Right lung (tissue), 5 donors: Measurements from ENCODE around the gene SMG7. TPM values are rescaled to one million over a fixed set of nuclear protein-coding genes. Genes with fewer than 3 reads are reported as not detected.

Experiments used
- DNase-seq, 2 donors: peaks; one replicate each; pipeline ENCODE4 v3.0.0-alpha.2; 2013
- polyA plus RNA-seq, 5 donors: library from polyadenylated mRNA; unstranded; fragments of 120-200 nt; gene quantifications; one replicate each; pipeline versions ENCODE4 v1.2.1 to v1.2.3, GENCODE V29; 2013; ENCODE audit warnings: inconsistent platforms in 1 of 5, low replicate concordance in 1 of 5; ENCODE audit not compliant: insufficient read length in 5 of 5, insufficient read depth in 1 of 5

Gene SMG7
- polyA plus RNA-seq, 5 donors: 55.4 to 71.0 (median 67.0) TPM

DNA sequence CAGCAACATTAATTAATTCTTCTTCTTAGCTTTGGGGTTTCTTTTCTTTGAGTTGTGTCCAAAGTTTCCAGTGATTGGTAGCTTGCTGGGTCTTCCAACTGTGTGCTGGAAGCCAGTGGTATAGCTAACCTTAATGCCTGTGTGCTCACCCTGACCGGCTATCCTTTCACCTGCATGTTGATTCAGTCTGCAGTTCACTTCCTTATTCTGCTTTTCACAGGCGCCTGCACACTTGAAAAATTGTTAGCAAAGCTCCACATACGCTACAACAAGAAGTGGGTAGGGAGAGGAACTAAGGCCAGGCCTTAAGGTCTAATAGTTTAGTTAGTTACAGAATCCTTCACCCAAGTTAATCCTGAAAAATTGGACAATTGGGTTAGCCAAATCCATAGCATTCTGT lies 82.3 kb downstream of the SMG7 start:
- DNase-seq: no peak

DNA sequence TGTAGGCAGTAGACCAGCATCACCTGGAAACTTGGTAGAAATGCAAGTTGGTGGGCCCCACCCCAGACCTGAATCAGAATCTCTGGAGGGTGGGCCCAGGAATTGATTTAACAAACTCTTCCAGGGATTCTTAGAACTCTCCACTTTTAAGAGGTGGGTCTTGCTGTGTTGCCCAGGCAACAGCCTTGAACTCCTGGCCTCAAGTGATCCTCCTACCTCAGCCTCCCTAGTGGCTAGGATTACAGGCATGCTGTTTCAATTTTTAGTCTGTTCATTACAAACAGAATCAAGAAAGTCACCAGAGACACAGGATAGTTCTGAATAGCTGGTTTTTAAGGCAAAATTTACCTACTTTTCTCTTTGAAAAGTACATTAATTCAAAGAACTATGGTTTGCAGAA lies 86.8 kb downstream of the SMG7 start:
- DNase-seq: no peak

DNA sequence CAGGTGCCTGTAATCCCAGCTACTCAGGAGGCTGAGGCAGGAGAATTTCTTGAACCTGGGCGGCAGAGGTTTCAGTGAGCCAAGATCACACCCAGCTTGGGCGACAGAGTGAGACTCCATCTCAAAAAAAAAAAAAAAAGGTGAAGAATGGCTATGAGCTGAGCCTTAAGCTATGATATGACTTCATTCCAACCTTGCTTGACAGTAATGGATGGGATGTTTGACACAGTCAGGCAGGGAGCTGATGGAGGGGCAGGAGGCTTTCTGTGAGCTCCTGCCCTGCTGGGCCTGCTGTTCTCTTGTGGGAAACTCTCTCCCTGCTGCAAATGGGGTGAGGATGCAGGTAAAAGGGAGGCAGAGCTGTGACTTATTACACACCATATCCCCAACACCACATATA lies 90.4 kb downstream of the SMG7 start:
- DNase-seq: no peak

DNA sequence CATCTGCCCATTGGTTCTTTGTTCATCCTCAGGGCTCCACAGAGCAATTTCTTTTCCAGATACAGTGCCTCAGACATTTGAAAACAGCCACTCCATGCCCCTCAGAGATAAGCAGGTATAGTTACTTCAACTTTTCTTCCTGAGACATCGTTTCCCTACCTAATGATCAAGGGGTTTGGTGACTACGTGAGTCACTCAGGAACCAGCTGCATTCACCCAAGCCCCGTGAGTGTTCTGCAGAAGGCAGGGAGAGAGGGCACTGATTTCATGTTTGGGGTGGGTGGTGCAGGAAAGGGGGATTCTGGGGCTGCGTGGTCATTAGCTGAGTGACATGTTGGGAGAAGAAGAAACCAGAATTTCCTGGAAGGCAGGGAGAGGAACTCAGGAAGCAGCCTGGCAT lies 93.0 kb downstream of the SMG7 start:
- DNase-seq: no peak

DNA sequence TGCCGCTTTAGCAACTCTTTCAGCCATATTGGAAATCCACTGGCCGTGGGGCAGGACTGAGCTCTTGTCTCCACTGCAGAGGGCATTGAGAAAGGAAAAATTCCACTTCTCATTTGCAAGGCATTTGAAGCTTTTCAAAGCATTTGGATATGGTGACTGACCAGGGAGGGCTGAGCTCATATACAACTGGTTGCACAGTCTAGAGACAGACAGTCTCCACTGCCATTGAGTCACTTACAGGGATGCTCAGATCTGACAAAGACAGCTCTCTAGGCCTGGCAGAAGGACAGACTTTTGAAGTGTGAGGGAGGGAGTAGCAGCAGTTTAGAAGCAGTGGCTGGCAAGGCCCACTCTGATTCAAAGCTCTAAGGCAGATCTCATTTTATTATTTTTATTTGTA lies 93.7 kb downstream of the SMG7 start:
- no peak for DNase-seq

- DNase-seq: no peak
These were observed 95.3 kb downstream of the SMG7 start for GRCh38 chr1:183567584-183567983.

DNA sequence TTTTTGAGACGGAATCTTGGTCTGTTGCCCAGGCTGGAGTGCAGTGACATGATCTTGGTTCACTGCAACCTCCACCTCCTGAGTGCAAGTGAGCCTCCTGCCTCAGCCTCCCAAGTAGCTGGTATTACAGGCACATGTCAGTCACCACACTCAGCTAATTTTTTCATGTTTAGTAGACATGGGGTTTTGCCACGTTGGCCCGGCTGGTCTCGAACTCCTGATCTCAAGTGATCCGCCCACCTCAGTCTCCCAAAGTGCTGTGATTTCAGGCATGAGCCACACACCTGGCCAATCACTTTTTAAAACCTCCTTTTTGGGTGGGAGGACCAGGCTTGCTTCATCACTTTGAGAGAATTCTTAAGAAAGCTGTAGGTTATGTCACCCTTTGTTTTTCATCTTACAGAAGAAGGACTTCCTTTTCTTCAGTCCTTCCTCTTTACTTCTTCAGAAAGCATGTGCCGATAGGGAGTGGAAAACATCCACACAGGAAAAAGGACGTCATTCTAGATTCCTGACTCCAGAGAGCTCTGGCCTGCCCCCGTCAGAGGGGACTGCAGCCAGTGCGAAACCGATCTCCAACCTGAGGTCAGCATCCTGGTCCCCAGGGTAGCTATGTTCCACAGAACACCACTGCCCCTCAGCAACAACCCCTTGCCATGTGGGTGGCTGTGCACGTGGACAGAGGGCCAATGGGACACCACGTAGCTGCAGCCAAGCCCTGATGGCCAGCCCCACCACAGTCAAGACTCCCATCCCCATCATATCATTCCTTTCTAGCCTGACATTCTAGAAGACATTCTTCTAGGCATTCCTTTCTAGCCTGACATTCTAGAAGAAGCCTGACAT lies 96.1 kb downstream of the SMG7 start:
- DNase-seq: no peak

- DNase-seq: no peak
These were observed 96.8 kb downstream of the SMG7 start for GRCh38 chr1:183569141-183569540.

DNA sequence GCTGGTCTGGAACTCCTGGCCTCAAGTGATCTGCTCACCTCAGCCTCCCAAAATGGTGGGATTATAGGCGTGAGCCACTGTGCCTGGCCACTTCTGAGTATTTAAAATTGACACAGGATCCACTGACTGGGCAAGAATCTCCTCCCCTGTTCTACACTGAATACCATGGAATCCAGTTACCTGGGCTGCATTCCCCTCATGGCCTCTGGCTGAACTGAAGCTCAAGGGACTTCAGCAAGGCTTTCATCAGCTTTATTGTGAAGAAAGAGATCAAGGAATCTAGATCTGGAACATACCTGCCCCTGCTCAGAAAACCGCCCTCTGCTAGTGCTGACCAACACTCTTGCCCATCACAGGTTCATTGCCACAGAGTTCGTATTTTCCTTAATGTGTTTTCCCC lies 97.5 kb downstream of the SMG7 start:
- DNase-seq: no peak

GRCh38 chr1:183570451-183570850 lies 98.2 kb downstream of the SMG7 start:
- DNase-seq: no peak

GRCh38 chr1:183571678-183572268 lies 99.5 kb downstream of the SMG7 start:
- no peak for DNase-seq

DNA sequence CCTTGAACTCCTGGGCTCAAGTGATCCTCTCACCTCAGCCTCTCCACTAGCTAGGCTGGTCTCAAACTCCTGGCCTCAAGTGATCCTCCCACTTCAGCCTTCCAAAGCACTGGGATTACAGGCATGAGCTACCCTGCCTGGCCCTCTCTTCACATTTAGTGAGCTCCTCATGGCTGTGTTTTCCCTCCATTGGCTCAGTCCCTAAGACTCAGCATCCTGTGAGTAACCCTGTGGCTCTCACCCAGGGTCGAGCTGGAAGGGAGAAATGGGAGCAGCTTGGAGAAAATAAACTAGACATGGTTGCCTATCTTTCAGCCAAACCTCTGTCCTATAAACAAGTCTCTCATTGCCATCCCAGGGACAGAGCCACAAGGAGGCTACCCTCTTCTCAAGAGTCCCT lies 100.4 kb downstream of the SMG7 start:
- DNase-seq: no peak

GRCh38 chr1:183575606-183576005 lies 103.3 kb downstream of the SMG7 start:
- DNase-seq: no peak

GRCh38 chr1:183576537-183576936 lies 104.2 kb downstream of the SMG7 start:
- DNase-seq: no peak

- DNase-seq: no peak
These were observed 105.7 kb downstream of the SMG7 start for GRCh38 chr1:183577897-183578465.

GRCh38 chr1:183578856-183579255 lies 106.6 kb downstream of the SMG7 start:
- DNase-seq: no peak

GRCh38 chr1:183580281-183580682 lies 108.0 kb downstream of the SMG7 start:
- no peak for DNase-seq

DNA sequence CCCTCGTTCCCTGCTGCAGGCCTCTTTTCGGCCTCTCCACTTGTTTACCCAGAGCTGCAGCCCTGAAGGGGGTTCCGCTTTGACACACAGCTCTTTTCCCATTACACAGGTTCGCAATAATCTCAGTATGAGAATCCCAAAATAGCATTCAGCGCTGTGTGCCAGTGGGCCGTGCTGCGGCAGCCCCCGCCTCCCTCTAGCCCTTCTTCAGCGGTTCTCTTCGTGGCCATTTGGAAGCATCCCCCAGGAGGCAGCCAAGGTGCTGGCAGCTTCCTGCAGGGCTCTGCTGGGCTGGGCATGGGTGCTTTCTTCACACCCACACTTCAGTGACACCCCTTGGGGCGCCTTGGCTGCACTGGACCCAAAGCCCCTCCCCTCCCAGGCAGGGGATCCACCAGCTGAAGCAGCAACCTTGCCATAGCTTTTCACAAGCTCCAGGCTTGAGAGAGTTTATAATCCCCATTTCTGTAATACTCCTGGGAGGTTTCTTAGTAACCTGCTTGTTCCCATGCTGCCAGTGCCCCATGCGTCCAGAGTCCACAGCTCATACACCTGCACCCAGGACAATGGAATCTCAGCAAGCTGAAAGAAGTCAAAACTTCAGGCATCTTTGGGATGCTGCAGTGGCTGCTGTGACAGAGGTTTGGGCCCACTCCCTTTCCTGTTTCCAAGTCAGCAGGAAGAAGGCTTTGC lies 109.9 kb downstream of the SMG7 start:
- DNase-seq: no peak

DNA sequence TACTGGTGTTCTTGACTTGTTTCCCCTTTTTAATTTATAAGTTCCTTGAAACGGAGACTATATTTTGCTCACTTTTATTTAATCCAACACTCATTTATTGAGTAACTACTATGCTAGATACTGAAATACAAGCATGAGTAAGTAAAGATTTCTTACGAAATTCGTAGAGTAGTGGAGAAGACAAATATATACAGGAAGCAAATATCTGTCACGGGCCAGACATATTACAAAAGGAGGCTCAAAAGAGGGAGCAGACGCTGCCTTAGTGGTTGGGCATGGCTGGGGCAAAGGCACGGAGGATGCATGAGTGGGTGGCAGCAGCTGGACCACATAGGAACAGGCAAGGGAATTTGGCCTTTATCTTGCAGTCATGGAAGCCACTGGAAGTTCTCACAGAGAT lies 111.2 kb downstream of the SMG7 start:
- DNase-seq: no peak

- DNase-seq: no peak
These were observed 111.8 kb downstream of the SMG7 start for GRCh38 chr1:183584147-183584546.

DNA sequence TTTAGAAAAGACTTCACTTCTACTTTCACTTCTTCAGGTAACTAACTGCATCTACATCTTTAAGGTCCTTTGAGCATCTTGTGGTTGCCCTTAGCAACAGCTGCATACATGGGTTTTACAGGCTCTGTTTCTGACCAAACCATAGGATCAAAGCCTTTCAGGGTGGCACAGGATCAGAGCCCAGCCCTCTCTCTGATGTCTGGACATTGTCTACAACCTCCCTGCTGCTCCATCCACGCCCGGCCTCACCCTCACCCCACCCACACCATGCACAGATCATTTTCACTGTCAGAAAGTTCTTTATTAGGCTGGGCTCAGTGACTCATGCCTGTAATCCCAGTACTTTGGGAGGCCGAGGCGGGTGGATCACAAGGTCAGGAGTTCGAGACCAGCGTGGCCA lies 112.7 kb downstream of the SMG7 start:
- no peak for DNase-seq

GRCh38 chr1:183586455-183586854 lies 114.2 kb downstream of the SMG7 start:
- no peak for DNase-seq

GRCh38 chr1:183586926-183587325 lies 114.6 kb downstream of the SMG7 start:
- DNase-seq: no peak
